SU-DHL-6 (cell line): ENCODE results near the gene AHRR.

Source experiments
- H2AFZ ChIP-seq: fragments of 200-600 bp; sonication (generic); 2 replicates; pipeline ENCODE4 v1.6.1; 2014; ENCODE audit warnings: low read depth, mild to moderate bottlenecking, moderate library complexity, mixed read lengths, antibody characterized with exemption, low read length; ENCODE audit not compliant: severe bottlenecking
- H3F3A ChIP-seq: fragments of 200-600 bp; shearing (Covaris generic); 2 replicates; pipeline ENCODE4 v1.6.0; 2016; ENCODE audit warnings: antibody characterized with exemption, mild to moderate bottlenecking; ENCODE audit not compliant: insufficient read depth
- H3K27ac ChIP-seq: fragments of 200-600 bp; sonication (generic); 2 replicates; pipeline ENCODE4 v1.5.1; 2016; ENCODE audit warnings: low read depth, mild to moderate bottlenecking, low read length, moderate library complexity, mixed read lengths
- H3K27me3 ChIP-seq: fragments of 200-600 bp; sonication (generic), shearing (Covaris generic); 2 replicates; pipeline ENCODE4 v1.6.0; 2014; ENCODE audit warnings: mild to moderate bottlenecking, low read length
- H3K36me3 ChIP-seq: fragments of 200-600 bp; sonication (generic); 2 replicates; pipeline ENCODE4 v1.6.1; 2014; ENCODE audit warnings: mild to moderate bottlenecking, low read length, mixed read lengths
- H3K4me2 ChIP-seq: fragments of 300-600, 200-600 bp; shearing (Covaris generic), sonication (generic); 2 replicates; pipeline ENCODE4 v1.6.0; 2014; ENCODE audit warnings: low read length, low read depth, mild to moderate bottlenecking; ENCODE audit not compliant: poor library complexity, severe bottlenecking
- H3K4me3 ChIP-seq: fragments of 200-600 bp; sonication (generic); 2 replicates; pipeline ENCODE4 v1.5.1; 2014; ENCODE audit warnings: antibody characterized with exemption, low read length, mild to moderate bottlenecking, mixed read lengths; ENCODE audit not compliant: insufficient read depth, poor library complexity, severe bottlenecking
- H3K79me2 ChIP-seq: fragments of 200-600 bp; sonication (generic); 2 replicates; pipeline ENCODE4 v1.6.1; 2014; ENCODE audit warnings: mild to moderate bottlenecking, low read length, moderate library complexity; ENCODE audit not compliant: insufficient read depth
- H3K9ac ChIP-seq: fragments of 200-600 bp; sonication (generic); 2 replicates; pipeline ENCODE4 v1.7.0; 2014; ENCODE audit warnings: mild to moderate bottlenecking, low read length
- H3K9me2 ChIP-seq: fragments of 200-600 bp; sonication (generic); replicated peaks from 2 replicates; pipeline ENCODE4 v1.6.1; 2014; ENCODE audit warnings: low read length; ENCODE audit not compliant: insufficient read depth
- H3K9me3 ChIP-seq: fragments of 200-600 bp; sonication (generic); 2 replicates; pipeline ENCODE4 v1.6.1; 2014; ENCODE audit warnings: low read length, mixed read lengths; ENCODE audit not compliant: insufficient read depth
- H4K20me1 ChIP-seq: fragments of 200-600 bp; sonication (generic); 2 replicates; pipeline ENCODE4 v1.6.1; 2014; ENCODE audit warnings: low read depth, mild to moderate bottlenecking, antibody characterized with exemption, low read length, moderate library complexity, mixed read lengths
- EZH2phosphoT487 ChIP-seq: fragments of 200-600 bp; sonication (generic), shearing (Covaris generic); conservative IDR thresholded peaks from 2 replicates; pipeline ENCODE4 v1.6.1; 2018; ENCODE audit warnings: mild to moderate bottlenecking, antibody characterized with exemption, low read length, moderate library complexity, mixed read lengths
- TF ChIP-seq, protein P1 (sequence below): fragments of 200-600 bp; sonication (generic); IDR thresholded peaks from one replicate; pipeline ENCODE4 v1.5.1; 2017; ENCODE audit warnings: antibody characterized with exemption, mild to moderate bottlenecking, low read length, moderate library complexity; ENCODE audit not compliant: insufficient read depth, poor library complexity, severe bottlenecking

The AHRR gene

DNA sequence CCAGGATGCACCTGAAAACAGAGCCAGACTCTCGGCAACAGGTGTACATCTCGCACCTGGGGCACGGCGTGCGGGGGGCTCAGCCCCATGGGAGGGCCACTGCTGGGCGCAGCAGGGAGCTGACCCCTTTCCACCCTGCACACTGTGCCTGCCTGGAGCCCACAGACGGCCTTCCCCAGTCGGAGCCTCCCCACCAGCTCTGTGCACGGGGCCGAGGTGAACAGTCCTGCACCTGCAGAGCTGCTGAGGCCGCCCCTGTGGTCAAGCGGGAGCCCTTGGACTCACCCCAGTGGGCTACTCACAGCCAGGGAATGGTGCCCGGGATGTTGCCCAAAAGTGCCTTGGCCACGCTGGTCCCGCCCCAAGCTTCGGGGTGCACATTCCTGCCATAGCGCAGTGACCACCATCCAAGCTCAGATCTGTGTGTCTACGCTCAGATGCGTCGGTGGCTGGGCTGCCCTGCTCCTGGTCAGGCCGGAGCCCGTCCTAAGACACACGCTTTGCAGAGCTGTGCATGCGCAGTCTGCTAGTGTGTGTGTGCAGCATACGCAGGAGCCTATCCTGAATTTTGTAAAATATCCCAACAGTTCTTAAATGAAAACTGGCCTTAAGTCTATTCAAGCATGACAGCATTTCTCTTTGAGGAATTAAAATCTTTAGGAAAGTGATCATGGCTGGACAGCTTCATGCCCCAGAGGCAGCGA lies 113.1 kb downstream of the AHRR start:
- H3K27me3 ChIP-seq: no peaks in the 10 kb centered on the region
- H3K36me3 ChIP-seq: no peaks in the 10 kb centered on the region
- H3K9me2 ChIP-seq: no peaks in the 10 kb centered on the region
- no peak overlapping the region for H3K4me2 ChIP-seq
- no peak for TF ChIP-seq EZH2phosphoT487
- TF ChIP-seq, protein P1, sequence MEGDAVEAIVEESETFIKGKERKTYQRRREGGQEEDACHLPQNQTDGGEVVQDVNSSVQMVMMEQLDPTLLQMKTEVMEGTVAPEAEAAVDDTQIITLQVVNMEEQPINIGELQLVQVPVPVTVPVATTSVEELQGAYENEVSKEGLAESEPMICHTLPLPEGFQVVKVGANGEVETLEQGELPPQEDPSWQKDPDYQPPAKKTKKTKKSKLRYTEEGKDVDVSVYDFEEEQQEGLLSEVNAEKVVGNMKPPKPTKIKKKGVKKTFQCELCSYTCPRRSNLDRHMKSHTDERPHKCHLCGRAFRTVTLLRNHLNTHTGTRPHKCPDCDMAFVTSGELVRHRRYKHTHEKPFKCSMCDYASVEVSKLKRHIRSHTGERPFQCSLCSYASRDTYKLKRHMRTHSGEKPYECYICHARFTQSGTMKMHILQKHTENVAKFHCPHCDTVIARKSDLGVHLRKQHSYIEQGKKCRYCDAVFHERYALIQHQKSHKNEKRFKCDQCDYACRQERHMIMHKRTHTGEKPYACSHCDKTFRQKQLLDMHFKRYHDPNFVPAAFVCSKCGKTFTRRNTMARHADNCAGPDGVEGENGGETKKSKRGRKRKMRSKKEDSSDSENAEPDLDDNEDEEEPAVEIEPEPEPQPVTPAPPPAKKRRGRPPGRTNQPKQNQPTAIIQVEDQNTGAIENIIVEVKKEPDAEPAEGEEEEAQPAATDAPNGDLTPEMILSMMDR: no peak
- no peak overlapping the region for H3K27ac ChIP-seq
- no peak overlapping the region for H3K4me3 ChIP-seq
- no peaks in the 10 kb centered on the region for H3K79me2 ChIP-seq
- no peaks in the 10 kb centered on the region for H3K9me3 ChIP-seq
- H4K20me1 ChIP-seq: no peaks in the 10 kb centered on the region
- H3F3A ChIP-seq: no peaks in the 10 kb centered on the region
- no peak overlapping the region for H3K9ac ChIP-seq
- H2AFZ ChIP-seq: no peak overlapping the region

DNA sequence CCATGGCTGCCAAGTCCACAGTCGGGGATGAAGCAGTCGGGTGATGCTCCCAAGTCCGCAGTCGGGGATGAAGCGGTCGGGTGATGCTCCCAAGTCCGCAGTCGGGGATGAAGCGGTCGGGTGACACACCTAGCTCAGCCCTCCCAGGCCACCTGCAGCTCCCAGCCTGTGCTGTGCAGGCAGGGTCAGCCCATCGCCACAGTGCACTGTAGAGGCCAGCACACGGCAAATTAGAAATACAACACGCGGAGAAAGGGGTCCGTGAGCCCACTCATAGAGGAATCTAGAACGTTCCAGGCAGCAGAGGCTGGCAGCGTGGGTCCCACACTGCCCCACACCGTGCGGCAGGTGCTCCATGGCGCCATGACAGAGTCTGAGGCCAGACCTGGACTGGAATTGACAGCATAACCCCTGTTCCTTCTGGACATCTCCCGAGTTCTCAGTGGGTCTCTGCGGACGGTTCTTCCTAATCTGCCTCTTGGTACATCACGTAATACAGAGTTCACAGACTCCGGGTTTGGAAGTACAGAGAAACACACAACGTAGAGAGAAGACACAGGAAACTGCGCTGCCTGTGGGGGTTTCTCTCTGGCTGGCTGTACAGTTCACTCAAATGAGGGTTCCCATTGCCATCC lies 113.8 kb downstream of the AHRR start:
- no peak overlapping the region for H3K9ac ChIP-seq
- no peaks in the 10 kb centered on the region for H4K20me1 ChIP-seq
- H3K4me3 ChIP-seq: no peak overlapping the region
- H3K4me2 ChIP-seq: no peak overlapping the region
- no peaks in the 10 kb centered on the region for H3K36me3 ChIP-seq
- no peaks in the 10 kb centered on the region for H3K79me2 ChIP-seq
- H2AFZ ChIP-seq: no peak overlapping the region
- H3K27ac ChIP-seq: no peak overlapping the region
- H3K27me3 ChIP-seq: no peaks in the 10 kb centered on the region
- H3F3A ChIP-seq: no peaks in the 10 kb centered on the region
- H3K9me2 ChIP-seq: no peaks in the 10 kb centered on the region
- TF ChIP-seq, protein P1: no peak
- TF ChIP-seq EZH2phosphoT487: no peak
- no peaks in the 10 kb centered on the region for H3K9me3 ChIP-seq

DNA sequence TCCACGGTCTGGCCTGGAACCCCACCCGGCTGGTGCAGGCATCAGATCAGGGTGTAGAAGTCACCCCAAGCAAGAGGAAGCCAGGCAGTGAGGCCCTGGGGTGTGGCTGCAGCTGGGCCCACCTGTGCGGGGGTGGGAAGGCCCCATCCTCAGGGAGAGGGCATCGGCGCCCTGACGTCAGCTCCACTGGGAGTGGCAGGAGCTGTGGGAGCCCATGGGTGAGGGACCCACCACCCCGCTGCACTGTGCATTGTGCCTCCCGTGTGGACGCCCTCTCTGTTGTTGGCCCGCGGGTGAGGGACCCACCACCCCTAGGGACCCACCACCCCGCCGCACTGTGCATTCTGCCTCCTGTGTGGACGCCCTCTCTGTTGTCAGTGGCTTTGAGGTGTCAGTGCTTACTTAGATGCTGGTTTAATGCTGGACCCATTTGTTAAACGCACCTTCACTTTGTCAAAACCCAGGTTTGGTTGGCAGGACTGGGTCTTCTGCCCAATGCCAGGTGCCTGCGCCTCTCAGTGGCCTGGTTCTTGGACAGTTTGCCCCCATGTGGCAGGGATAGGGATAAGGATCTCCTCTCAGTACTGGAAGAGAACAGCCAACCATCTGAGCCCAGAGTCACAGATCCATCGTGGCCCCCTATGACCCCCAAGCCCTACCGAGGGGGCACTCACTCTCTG lies 114.6 kb downstream of the AHRR start:
- Histone ChIP-seq H3K4me2 (no peak overlapping the region), H4K20me1 (no peaks in the 10 kb centered on the region), H3K27me3 (no peaks in the 10 kb centered on the region), H3K27ac (no peak overlapping the region), H3K36me3 (no peaks in the 10 kb centered on the region), H3K9me3 (no peaks in the 10 kb centered on the region), H3K79me2 (no peaks in the 10 kb centered on the region), H3K9ac (no peak overlapping the region), H3F3A (no peaks in the 10 kb centered on the region), H3K9me2 (no peaks in the 10 kb centered on the region), H2AFZ (no peak overlapping the region), H3K4me3 (no peak overlapping the region)
- no peak for TF ChIP-seq EZH2phosphoT487
- TF ChIP-seq, protein P1: no peak
